ENCODE data around the gene SH3RF1.
"Not testable (repeated sequence)": the region's sequence is repeated elsewhere in the genome, so short reads cannot be mapped to it uniquely, and the experiment has no call there.

Gene SH3RF1

GRCh38 chr4:169277838-169278237, 7.1 kb upstream of the SH3RF1 start:
- not testable (repeated sequence) for DNase-seq (ENCODE audit: low read depth in 3 of 3, low spot score in 1 of 3)

DNA sequence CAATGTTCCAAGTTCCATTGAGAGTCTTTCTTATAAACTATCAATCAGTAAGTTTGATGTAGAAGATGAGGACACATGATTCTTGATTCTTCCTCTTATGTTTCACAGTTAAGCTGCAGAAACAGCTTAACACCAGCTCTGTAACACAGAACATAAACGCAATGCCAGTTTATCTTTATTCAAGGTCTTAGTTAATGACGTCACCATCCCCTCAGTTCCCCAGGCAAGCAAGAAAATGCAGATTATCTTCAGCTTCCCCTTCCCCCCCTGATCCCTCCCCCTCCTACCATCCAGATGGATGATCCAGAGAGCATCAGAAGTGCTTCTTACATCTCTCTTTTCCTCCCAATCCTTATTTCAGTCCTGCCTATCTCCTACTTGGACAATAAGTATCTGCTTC, 4.4 kb upstream of the SH3RF1 start:
- no peak for DNase-seq (ENCODE audit: low read depth in 3 of 3, low spot score in 1 of 3)

GRCh38 chr4:169274033-169274432, 3.3 kb upstream of the SH3RF1 start:
- DNase-seq (ENCODE audit: low read depth in 3 of 3, low spot score in 1 of 3), result no peak

DNA sequence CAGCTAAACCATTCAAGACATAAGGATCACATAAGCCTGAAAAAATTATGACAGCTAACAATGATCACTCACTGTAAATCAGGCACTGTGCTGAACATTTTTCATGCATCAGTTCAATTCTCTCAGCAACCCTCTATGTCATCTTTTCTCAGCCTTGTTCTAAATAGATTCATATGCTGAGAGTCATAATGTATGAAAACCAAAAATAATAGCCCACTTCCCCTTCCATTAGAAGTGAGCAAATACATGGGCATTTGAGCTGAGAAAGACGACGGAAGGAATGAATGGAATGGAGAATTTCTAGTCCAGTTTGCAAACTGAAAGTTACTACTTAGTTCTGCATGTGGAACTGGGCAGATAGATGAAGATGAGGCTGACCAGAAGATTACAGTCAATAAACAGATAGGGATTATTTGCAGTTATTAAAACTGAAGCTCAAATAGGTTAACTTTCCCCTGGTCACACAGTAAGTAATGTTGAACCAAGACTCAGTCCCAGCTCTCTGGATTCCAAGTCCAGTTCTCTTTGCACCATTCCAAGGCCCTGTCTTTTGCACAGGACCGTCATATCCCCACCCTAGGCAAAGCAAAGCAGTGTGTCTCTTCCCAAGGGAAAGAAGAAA, 1.6 kb upstream of the SH3RF1 start:
- no peak for DNase-seq (ENCODE audit: low read depth in 3 of 3, low spot score in 1 of 3)

DNA sequence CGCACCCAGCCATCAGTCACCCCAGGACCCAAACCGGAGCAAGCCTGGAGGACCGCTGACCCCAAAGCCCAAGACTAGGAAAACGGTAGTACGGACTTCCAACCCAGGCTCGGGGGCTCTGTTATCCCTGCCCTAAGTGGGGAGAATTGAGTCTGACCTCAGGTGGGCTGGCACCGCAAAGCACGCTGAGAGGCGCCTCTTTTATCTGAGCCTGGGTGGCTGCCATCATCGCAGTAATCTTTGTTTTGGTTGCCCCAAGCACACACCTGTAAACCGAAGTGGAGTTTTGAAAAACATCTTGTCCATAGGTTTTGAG, 894 bp upstream of the SH3RF1 start:
- DNase-seq (ENCODE audit: low read depth in 3 of 3, low spot score in 1 of 3), result no peak

DNA sequence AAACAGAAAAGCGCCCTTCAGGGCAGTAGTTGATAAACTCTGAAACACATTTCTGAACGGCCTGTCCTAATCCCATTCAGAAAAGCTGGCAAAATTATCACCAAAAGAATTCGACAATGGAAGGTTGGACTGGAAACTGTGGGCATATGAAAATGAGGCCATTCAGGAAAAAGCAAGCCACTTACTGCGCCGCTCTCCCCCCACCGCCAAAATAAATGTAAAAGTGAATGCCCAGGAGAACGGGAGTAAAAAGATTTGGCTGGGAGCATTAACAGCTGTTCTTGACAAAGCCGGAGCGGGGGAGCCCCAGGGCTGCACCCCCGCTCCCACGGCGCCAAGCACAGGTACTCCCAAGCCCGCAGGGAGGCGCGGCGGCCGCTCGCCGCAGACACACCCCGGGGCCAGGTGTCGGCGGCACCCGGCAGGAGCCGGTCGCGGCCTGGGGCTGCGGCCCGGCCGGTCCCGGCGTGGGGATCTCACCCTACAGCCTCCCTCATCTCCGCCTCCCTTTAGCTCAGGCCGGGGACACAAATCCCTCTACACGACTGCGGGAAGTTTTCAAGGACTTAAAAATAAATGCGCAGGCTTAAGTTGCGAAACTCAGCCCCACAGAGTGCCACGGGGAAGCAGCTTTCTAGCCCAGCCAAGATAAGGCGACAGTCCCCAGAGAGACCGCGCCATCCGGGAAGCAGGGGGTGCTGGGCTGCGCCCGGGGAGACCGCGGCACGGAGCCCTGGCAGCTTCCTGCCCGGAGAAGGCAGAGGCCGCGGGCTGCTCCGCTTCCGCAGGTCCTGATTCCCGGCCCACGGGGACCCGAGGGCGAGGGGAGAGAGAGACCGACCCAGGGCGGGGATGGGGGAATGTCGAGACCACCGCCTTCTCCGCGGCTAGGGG, 593 bp downstream of the SH3RF1 start:
- no peak for DNase-seq (ENCODE audit: low read depth in 3 of 3, low spot score in 1 of 3)

GRCh38 chr4:169268951-169269760, 1.6 kb downstream of the SH3RF1 start:
- no peak for DNase-seq (ENCODE audit: low read depth in 3 of 3, low spot score in 1 of 3)

DNA sequence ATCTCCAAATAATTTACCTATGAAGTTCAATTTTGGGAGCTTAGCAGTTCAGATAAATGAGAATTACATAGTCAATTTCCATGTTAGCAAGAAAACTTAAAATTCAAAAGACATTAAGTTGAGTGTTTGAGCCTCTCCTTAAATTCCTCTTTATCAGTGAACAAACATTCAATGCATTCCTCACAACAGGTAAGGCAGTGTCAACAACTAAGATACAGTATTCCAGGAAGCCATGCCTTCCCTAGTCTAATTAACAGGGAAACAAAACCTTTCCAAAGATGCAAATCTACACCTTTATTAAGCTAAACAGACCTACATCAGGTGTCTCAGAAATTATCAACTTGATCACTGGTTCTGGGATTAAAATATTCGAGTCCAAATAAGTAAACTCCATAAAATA, 3.7 kb downstream of the SH3RF1 start:
- DNase-seq (ENCODE audit: low read depth in 3 of 3, low spot score in 1 of 3), result no peak

- DNase-seq (ENCODE audit: low read depth in 3 of 3, low spot score in 1 of 3), result no peak
Observed at GRCh38 chr4:169266661-169267060, 4.1 kb downstream of the SH3RF1 start.

- DNase-seq (ENCODE audit: low read depth in 3 of 3, low spot score in 1 of 3), result no peak
Observed at GRCh38 chr4:169266081-169266480, 4.7 kb downstream of the SH3RF1 start.

DNA sequence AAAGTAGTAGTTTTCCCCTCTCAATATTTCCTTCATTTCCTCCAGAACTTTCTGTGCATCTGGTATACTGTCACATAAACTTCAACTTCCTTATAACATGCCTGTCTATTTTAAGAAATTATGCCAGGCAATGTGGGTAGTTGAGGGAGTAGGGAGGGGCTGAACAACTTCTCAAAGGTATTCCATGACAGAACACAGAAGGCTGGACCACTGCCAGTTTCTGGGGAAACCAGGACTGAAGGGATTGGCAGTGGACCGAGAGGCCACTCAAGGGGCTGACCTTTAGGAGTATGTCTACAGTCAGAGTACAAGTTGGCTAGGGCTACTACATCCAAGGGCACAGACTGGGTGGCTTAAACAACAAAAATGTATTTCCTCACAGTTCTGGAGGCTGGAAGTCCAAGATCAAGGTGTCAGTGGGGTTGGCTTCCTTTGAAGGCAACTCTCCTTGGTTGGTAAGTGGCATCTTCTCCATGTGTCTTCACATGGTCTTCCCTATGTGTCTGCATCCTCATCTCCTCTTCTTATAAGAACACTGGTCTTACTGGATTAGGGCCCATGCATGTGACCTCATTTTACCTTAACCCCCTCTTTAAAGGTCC, 6.9 kb downstream of the SH3RF1 start:
- no peak for DNase-seq (ENCODE audit: low read depth in 3 of 3, low spot score in 1 of 3)

DNA sequence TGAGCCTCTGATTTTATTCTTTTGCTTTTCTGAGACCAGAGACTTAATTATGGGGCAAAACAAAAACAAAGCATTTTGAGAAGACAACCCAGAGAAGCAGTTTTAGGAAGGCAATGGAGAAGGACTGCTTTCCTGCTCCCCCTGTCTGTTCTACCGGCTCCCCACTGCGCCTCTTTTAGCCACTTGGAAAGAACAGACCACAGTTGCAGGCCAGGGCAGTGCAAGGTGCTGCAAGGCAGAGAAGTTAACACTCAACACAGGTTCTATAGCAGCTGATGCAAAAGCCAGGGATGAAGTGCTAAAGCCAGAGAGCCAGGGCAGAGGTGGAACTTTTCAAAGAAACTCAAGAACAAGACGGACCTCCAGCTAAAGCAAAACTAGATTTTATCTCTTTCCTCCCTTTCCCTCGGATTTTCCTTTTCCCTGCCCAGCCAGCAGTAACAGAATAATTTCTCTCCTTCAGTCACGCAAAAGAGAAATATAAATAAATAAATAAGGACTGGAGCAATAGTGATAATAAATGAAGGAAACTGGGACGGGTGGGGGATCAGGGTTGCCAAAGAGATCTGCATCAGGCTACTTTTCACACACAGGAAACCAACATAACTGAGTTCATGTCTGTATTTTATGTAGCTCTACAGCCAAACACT, 10.4 kb downstream of the SH3RF1 start:
- no peak for DNase-seq (ENCODE audit: low read depth in 3 of 3, low spot score in 1 of 3)

DNA sequence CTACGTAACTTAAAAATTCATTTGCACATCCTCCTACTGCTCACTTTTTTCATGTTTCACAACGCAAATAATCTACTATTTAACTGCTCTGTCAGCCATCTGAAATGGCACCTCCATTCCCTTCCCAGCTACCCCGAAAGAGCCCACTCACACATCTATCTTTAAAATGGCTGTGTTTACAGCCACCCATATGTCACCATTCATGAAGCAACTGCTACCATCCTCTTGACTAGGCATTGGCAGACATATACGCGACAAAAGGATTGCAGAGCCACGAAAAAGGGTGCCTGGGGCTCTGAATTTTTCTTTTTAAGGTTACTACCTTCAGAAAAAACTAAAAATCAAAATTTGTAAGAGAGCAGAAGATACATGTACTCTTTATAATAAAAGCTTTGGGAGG, 11.5 kb downstream of the SH3RF1 start:
- DNase-seq (ENCODE audit: low read depth in 3 of 3, low spot score in 1 of 3), result no peak

DNA sequence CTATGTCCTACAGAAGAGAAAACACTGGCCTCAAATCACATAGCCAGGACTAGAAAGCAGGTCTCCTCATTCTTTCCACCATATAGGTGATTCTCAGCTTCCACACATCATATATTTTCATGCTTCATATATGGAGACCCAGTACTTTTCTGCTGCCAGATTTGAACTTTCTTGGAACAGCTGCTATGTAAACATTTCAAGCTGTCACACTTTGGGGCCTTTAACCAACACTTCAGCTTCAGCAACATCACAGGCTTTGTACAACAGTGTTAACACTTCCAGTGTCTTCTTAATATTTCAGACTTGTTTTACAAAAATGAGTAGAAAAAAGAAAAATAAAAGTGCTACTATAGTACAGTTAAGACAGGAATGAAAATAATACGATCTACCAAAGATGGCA, 12.6 kb downstream of the SH3RF1 start:
- no peak for DNase-seq (ENCODE audit: low read depth in 3 of 3, low spot score in 1 of 3)

DNA sequence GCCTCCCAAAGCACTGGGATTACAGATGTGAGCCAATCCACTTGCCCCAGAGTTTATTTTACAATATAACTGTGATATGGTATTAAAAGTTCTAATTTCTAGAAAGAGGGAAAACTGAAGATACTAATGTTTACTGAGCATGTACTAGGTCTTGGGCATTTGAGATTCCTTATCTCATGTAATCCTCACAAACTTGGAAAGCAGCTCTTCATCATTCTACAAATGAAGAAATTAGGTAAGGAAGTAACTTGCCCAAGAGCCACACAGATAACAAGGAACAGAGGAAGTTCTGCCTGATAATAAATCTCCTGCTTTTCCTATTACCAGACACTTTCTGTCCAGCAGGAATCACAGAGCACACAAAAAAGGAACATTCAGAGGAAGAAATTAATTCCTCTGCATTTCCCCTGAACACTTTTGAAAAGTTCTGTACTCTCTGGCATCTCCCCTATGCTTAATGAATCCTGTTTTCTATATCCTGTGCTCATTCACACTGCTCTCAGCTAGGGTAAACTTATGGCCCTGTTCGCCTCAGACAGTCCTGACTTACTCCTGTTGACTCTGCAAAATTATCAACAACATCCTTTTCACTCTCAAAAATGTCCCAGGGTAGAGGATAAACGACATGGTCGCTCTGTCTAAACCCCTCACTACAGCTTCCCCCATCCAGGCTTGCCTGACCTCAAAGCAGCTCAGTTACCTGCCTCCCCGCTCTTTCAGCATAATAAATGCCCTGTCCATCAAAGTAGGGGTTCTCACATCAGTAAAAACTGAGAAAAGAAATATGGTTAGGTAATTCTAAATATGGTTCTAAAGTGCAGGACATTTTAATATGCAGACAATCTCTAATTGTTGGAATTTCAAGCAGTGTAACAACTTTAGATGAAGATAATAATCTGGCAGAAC, 13.6 kb downstream of the SH3RF1 start:
- DNase-seq (ENCODE audit: low read depth in 3 of 3, low spot score in 1 of 3), result no peak

GRCh38 chr4:169256101-169256612, 14.6 kb downstream of the SH3RF1 start:
- no peak for DNase-seq (ENCODE audit: low read depth in 3 of 3, low spot score in 1 of 3)

- no peak for DNase-seq (ENCODE audit: low read depth in 3 of 3, low spot score in 1 of 3)
Observed at GRCh38 chr4:169254546-169254983, 16.2 kb downstream of the SH3RF1 start.

GRCh38 chr4:169253904-169254303, 16.9 kb downstream of the SH3RF1 start:
- DNase-seq (ENCODE audit: low read depth in 3 of 3, low spot score in 1 of 3), result no peak

DNA sequence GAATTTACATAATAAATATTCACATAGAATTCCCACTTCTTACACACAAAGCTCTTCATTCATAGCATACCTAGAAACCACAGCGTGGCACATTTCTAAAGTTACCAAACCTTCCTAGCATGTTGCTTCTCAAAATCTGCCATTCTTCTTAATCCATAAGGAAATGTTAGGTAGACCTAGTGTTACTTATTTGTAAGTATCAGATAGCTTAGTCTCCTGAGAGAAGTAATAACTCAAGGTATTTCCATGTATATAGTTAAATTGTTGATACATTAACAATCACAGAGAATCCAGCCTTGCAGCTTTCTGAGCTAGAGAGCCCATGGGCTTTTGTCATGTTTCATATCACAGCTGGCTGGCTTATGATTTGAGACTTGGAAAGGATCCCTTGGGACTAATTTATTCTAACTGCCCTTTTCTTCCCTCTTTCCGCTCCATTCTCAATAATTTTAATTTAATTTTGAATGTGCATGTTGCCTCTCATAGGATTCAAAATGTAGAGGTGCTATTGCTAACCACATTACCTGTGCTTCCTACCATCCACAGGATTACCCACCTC, 17.6 kb downstream of the SH3RF1 start:
- no peak for DNase-seq (ENCODE audit: low read depth in 3 of 3, low spot score in 1 of 3)

Measured in stimulated activated CD4-positive, alpha-beta T cell treated with anti-CD3 and anti-CD28 coated beads, TNF-alpha, amount 100 ng/mL, for 1 hour (primary cell).